ENCODE results near the gene PWP2.
"Not testable (repeated sequence)": the region's sequence is repeated elsewhere in the genome, so short reads cannot be mapped to it uniquely, and the experiment has no call there.

The PWP2 gene

GRCh38 chr21:44083631-44084291 is 23.4 kb upstream of the PWP2 start:
- no peak for DNase-seq (ENCODE audit: low read depth)

- DNase-seq (ENCODE audit: low read depth), result no peak
Measured at GRCh38 chr21:44084496-44085241, 22.5 kb upstream of the PWP2 start.

GRCh38 chr21:44085491-44086321 is 21.5 kb upstream of the PWP2 start:
- no peak for DNase-seq (ENCODE audit: low read depth)

GRCh38 chr21:44086636-44087425 is 20.4 kb upstream of the PWP2 start:
- DNase-seq (ENCODE audit: low read depth), result no peak

- no peak for DNase-seq (ENCODE audit: low read depth)
Measured at GRCh38 chr21:44087426-44088400, 19.5 kb upstream of the PWP2 start.

- DNase-seq (ENCODE audit: low read depth), result no peak
Measured at GRCh38 chr21:44088401-44088780, 18.8 kb upstream of the PWP2 start.

GRCh38 chr21:44089001-44089911 is 17.9 kb upstream of the PWP2 start:
- no peak for DNase-seq (ENCODE audit: low read depth)

GRCh38 chr21:44090325-44090724 is 16.9 kb upstream of the PWP2 start:
- DNase-seq (ENCODE audit: low read depth), result no peak

GRCh38 chr21:44092211-44092610 is 15.0 kb upstream of the PWP2 start:
- DNase-seq (ENCODE audit: low read depth), result no peak

- DNase-seq (ENCODE audit: low read depth), result no peak
Measured at GRCh38 chr21:44093761-44094160, 13.4 kb upstream of the PWP2 start.

- DNase-seq (ENCODE audit: low read depth), result no peak
Measured at GRCh38 chr21:44094832-44095231, 12.4 kb upstream of the PWP2 start.

GRCh38 chr21:44098507-44098906 is 8.7 kb upstream of the PWP2 start:
- not testable (repeated sequence) for DNase-seq (ENCODE audit: low read depth)

- not testable (repeated sequence) for DNase-seq (ENCODE audit: low read depth)
Measured at GRCh38 chr21:44098964-44099363, 8.2 kb upstream of the PWP2 start.

- not testable (repeated sequence) for DNase-seq (ENCODE audit: low read depth)
Measured at GRCh38 chr21:44107589-44107988, 390 bp downstream of the PWP2 start.

GRCh38 chr21:44113702-44114371 is 6.6 kb downstream of the PWP2 start:
- DNase-seq (ENCODE audit: low read depth), result not testable (repeated sequence)

GRCh38 chr21:44122131-44122530 is 14.9 kb downstream of the PWP2 start:
- DNase-seq (ENCODE audit: low read depth), result not testable (repeated sequence)

- DNase-seq (ENCODE audit: low read depth), result not testable (repeated sequence)
Measured at GRCh38 chr21:44127827-44128226, 20.6 kb downstream of the PWP2 start.

GRCh38 chr21:44133715-44134057 is 26.5 kb downstream of the PWP2 start:
- DNase-seq (ENCODE audit: low read depth), result not testable (repeated sequence)

GRCh38 chr21:44134732-44135131 is 27.5 kb downstream of the PWP2 start:
- not testable (repeated sequence) for DNase-seq (ENCODE audit: low read depth)

Measured in GM04504 (cell line).